Endothelial cell of umbilical vein (primary cell): ENCODE results near the gene SLMAP.

Source experiments
- CTCF ChIP-seq, 2 donors: IDR thresholded peaks; 1 replicate in 1 of 2; 2 replicates in 1 of 2; pipeline ENCODE4 v1.5.1; 2011; ENCODE audit warnings: low read length in 2 of 2, mild to moderate bottlenecking in 2 of 2, moderate library complexity in 2 of 2, control low read depth in 1 of 2, inconsistent platforms in 1 of 2, low read depth in 1 of 2; ENCODE audit not compliant: insufficient read depth in 1 of 2; ENCODE audit errors: extremely low read depth in 1 of 2
- EZH2 ChIP-seq: IDR thresholded peaks from 2 replicates; pipeline ENCODE4 v1.6.1; 2012; ENCODE audit warnings: borderline replicate concordance, low read depth, mild to moderate bottlenecking, moderate library complexity, low read length, inconsistent platforms; ENCODE audit not compliant: severe bottlenecking
- FOS ChIP-seq: IDR thresholded peaks from 2 replicates; pipeline ENCODE4 v1.6.1; 2011; ENCODE audit warnings: mild to moderate bottlenecking, low read length, moderate library complexity, borderline replicate concordance; ENCODE audit not compliant: insufficient read depth
- MAX ChIP-seq: IDR thresholded peaks from 2 replicates; pipeline ENCODE4 v1.6.1; 2011; ENCODE audit not compliant: insufficient read depth, insufficient read length
- MYC ChIP-seq: IDR thresholded peaks from one replicate; pipeline ENCODE4 v1.6.1; 2011; ENCODE audit warnings: mild to moderate bottlenecking, low read depth, low read length
- POLR2A ChIP-seq: IDR thresholded peaks from 2 replicates; pipeline ENCODE4 v1.6.1; 2012; ENCODE audit warnings: low read depth, mild to moderate bottlenecking, control low read depth, low read length
- POLR2AphosphoS5 ChIP-seq: IDR thresholded peaks from 2 replicates; pipeline ENCODE4 v1.6.1; 2012; ENCODE audit warnings: low read depth, mild to moderate bottlenecking, control low read depth, low read length, moderate library complexity; ENCODE audit not compliant: insufficient read depth

GRCh38 chr3:57805266-57805665 is 49.2 kb downstream of the SLMAP start:
- TF ChIP-seq CTCF (IDR thresholded peaks at IDR 0.05; ENCODE audit: extremely low read depth in 1 of 2, insufficient read depth in 1 of 2, low read depth in 1 of 2, low read length in 2 of 2) = no peak
- no peak for TF ChIP-seq POLR2AphosphoS5
- TF ChIP-seq POLR2A = no peak
- no peak for TF ChIP-seq EZH2
- no peak for TF ChIP-seq MAX
- TF ChIP-seq MYC = no peak
- no peak for TF ChIP-seq FOS
